Activated naive CD4-positive, alpha-beta T cell treated with anti-CD3 and anti-CD28 coated beads, Interleukin-2, amount 10 ng/mL, durations not matched to agents 7 days and 5 days (primary cell): ENCODE results near the gene SLC6A1.

Source experiments
- CTCF ChIA-PET: fragments of 350-600 bp; sonication (Branson Sonifier 250); formaldehyde crosslinking; loops from one replicate; lab custom pipeline; 2021; ENCODE audit warnings: antibody characterized with exemption; lab: Charles Lee
- DNase-seq: peaks from one replicate; pipeline ENCODE4 v3.0.0-alpha.2; 2020
- H3K27ac Mint-ChIP-seq: one replicate; pipeline ENCODE4 v1.8.0; 2021; ENCODE audit warnings: mild to moderate bottlenecking, moderate library complexity, mixed read lengths
- H3K27me3 Mint-ChIP-seq: one replicate; pipeline ENCODE4 v1.8.0; 2021; ENCODE audit warnings: mild to moderate bottlenecking, mixed read lengths
- H3K36me3 Mint-ChIP-seq: one replicate; pipeline ENCODE4 v1.8.0; 2021; ENCODE audit warnings: mixed read lengths
- H3K4me1 Mint-ChIP-seq: one replicate; pipeline ENCODE4 v1.8.0; 2021; ENCODE audit warnings: mixed read lengths
- H3K4me3 Mint-ChIP-seq: one replicate; pipeline ENCODE4 v1.8.0; 2021; ENCODE audit warnings: mild to moderate bottlenecking, moderate library complexity, mixed read lengths
- H3K9me3 Mint-ChIP-seq: one replicate; pipeline ENCODE4 v1.8.0; 2021; ENCODE audit warnings: mixed read lengths

Gene SLC6A1

DNA sequence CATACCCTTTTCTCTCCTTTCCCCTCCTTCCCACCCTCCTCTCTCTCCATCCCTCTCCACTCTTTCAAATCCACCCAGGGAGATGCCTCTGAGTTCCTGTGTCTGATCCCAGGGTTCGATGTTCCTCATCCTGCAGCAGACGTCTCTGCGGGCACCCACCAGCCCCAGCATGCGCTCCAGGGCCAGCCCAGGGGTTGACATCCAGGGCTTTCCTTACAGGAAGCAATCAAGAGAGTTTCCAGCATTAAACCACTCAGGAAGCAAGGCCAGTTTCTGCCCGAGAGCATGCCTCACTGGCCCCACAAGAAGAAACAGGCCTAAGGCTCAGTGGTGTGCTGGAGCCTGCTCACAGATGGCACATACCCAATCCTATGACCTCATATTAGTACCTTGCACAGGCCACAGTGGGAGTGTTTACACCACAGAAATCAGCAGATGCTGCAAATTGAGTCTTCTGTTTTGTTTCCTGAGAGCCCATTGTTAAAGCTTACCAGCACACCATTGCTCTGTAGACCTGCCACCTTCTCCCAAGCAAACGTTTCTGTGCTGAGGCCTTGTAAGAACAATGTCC is 13.2 kb downstream of the SLC6A1 start:
- Mint-ChIP-seq H3K27ac (no peak overlapping the region), H3K4me3 (no peak overlapping the region), H3K4me1 (no peaks in the 10 kb centered on the region), H3K9me3 (no peaks in the 10 kb centered on the region), H3K27me3 (peaks cover 26% of the 10 kb centered on the region), H3K36me3 (no peaks in the 10 kb centered on the region)
- CTCF ChIA-PET: interaction anchor here (1.2 kb wide), 1 partner anchor 23 kb away, joined by 3 read pairs; no protein-coding TSS in a partner anchor
- DNase-seq: no peak

DNA sequence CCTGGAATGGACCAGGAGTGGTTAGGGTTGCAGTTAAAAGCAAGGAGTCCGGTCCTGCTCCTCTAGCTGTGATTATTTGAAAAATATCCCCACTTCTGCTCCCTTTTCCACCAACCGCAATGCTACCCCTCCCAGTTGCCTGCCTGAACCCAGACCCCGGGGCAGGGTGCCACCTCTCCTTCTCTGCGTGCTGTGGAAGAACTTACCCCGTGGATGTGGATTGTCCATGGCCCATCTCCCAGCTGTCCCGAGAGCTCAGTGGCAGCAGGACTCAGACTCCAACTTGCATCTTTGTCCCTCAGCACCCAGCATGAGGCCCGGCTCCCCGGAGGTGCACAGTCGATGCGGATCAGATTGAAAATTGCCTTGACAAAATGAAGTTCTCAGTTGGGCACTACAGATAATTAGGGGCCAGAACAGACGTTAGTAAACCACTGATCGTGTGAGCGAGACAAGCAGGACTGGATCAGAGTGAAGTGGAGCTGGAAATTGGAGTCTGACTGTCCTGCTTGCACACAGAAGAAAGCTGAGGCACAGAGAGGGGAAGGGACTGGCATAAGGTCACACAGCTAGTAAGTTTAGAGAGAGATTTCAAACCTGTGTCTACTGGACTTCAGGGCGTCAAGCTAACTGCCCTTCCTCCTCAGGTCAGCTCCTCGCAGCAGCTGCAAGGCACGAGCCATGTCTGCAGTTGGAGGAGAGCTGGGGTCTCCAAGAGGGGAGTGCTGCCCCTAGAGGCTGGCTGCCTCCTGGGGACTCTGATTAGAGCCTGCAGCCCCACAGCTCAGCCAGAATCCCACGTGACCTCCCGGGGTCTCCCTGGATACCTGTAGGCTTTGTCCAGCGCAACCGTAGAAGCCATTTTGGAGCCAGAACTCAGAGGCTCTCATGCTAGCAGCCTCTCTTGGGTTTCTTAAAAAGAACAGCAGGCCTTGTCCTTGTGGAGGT is 14.7 kb downstream of the SLC6A1 start:
- CTCF ChIA-PET: interaction anchor here (1.2 kb wide), 1 partner anchor 24 kb away, joined by 3 read pairs; no protein-coding TSS in a partner anchor
- no peak overlapping the region for H3K4me3 Mint-ChIP-seq
- H3K27ac Mint-ChIP-seq: no peak overlapping the region
- no peaks in the 10 kb centered on the region for H3K36me3 Mint-ChIP-seq
- H3K27me3 Mint-ChIP-seq: peaks cover 21% of the 10 kb centered on the region
- DNase-seq: no peak
- H3K9me3 Mint-ChIP-seq: no peaks in the 10 kb centered on the region
- no peaks in the 10 kb centered on the region for H3K4me1 Mint-ChIP-seq

GRCh38 chr3:11009898-11010297 is 17.4 kb downstream of the SLC6A1 start:
- DNase-seq: no peak
- no peak overlapping the region for H3K27ac Mint-ChIP-seq
- H3K9me3 Mint-ChIP-seq: no peaks in the 10 kb centered on the region
- peaks cover 18% of the 10 kb centered on the region for H3K27me3 Mint-ChIP-seq
- H3K36me3 Mint-ChIP-seq: no peaks in the 10 kb centered on the region
- no peaks in the 10 kb centered on the region for H3K4me1 Mint-ChIP-seq
- CTCF ChIA-PET: no interaction called here
- H3K4me3 Mint-ChIP-seq: no peak overlapping the region

GRCh38 chr3:11010426-11011165 is 18.0 kb downstream of the SLC6A1 start:
- no peaks in the 10 kb centered on the region for H3K9me3 Mint-ChIP-seq
- peaks cover 11% of the 10 kb centered on the region for H3K27me3 Mint-ChIP-seq
- CTCF ChIA-PET: no interaction called here

GRCh38 chr3:11014253-11014652 is 21.7 kb downstream of the SLC6A1 start:
- Mint-ChIP-seq H3K4me3 (no peak overlapping the region), H3K4me1 (no peaks in the 10 kb centered on the region), H3K9me3 (no peaks in the 10 kb centered on the region), H3K36me3 (no peaks in the 10 kb centered on the region), H3K27me3 (no peaks in the 10 kb centered on the region), H3K27ac (no peak overlapping the region)
- CTCF ChIA-PET: interaction anchor here (0.8 kb wide), 1 partner anchor 10 kb away, joined by 3 read pairs; no protein-coding TSS in a partner anchor
- DNase-seq: no peak

More at GRCh38 chr3:11010426-11011165, 18.0 kb downstream of the SLC6A1 start:
- no peak for DNase-seq
- no peak overlapping the region for H3K4me3 Mint-ChIP-seq
- no peak overlapping the region for H3K27ac Mint-ChIP-seq
- H3K36me3 Mint-ChIP-seq: no peaks in the 10 kb centered on the region
- H3K4me1 Mint-ChIP-seq: no peaks in the 10 kb centered on the region

GRCh38 chr3:11014752-11015151 is 22.2 kb downstream of the SLC6A1 start:
- Mint-ChIP-seq H3K27ac (no peak overlapping the region), H3K4me3 (no peak overlapping the region), H3K27me3 (no peaks in the 10 kb centered on the region), H3K4me1 (no peaks in the 10 kb centered on the region), H3K36me3 (no peaks in the 10 kb centered on the region), H3K9me3 (no peaks in the 10 kb centered on the region)
- CTCF ChIA-PET: interaction anchor here (0.8 kb wide), 1 partner anchor 11 kb away, joined by 3 read pairs; no protein-coding TSS in a partner anchor
- no peak for DNase-seq

GRCh38 chr3:11015369-11015768 is 22.8 kb downstream of the SLC6A1 start:
- CTCF ChIA-PET: no interaction called here
- no peaks in the 10 kb centered on the region for H3K4me1 Mint-ChIP-seq
- no peak overlapping the region for H3K27ac Mint-ChIP-seq
- DNase-seq: no peak
- H3K27me3 Mint-ChIP-seq: no peaks in the 10 kb centered on the region
- no peak overlapping the region for H3K4me3 Mint-ChIP-seq
- no peaks in the 10 kb centered on the region for H3K36me3 Mint-ChIP-seq
- no peaks in the 10 kb centered on the region for H3K9me3 Mint-ChIP-seq

- Mint-ChIP-seq H3K27ac (no peak overlapping the region), H3K27me3 (peaks cover 3% of the 10 kb centered on the region), H3K36me3 (no peaks in the 10 kb centered on the region), H3K4me3 (no peak overlapping the region), H3K9me3 (no peaks in the 10 kb centered on the region), H3K4me1 (no peaks in the 10 kb centered on the region)
- no peak for DNase-seq
- CTCF ChIA-PET: no interaction called here
Measured at GRCh38 chr3:11016727-11017126, 24.2 kb downstream of the SLC6A1 start.

DNA sequence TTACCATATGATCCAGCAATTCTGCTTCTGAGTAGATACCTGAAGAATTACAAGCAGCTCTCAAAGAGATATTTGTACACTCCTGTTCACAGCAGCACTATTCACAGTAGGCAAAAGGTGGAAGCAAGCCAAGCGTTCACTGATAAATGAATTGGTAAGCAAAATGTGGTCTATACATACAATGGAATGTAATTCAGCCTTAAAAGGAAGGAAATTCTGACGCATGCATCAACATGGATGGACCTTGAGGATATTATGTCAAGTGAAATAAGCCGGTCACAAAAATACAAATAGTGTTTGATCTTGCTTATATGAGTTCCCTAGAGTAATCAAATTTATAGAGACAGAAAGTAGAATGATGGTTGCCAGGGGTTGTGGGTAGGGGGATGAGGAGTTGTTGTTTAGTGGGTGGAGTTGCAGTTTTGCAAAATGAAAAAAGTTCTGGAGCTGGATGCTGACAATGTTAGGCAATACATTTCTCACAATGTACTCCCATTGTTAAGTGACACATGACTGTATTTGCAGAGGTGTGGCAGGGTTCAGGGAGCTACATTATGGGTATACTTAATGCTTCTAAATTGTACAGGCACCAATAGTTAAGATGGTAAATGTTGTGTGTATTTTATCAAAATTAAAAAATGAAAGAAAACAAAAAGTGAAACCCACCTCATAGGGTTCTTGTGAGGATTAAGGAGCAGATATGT is 26.7 kb downstream of the SLC6A1 start:
- Mint-ChIP-seq H3K27ac (no peak overlapping the region), H3K4me3 (no peak overlapping the region), H3K27me3 (peaks cover 3% of the 10 kb centered on the region), H3K9me3 (no peaks in the 10 kb centered on the region), H3K4me1 (no peaks in the 10 kb centered on the region), H3K36me3 (no peaks in the 10 kb centered on the region)
- no peak for DNase-seq
- CTCF ChIA-PET: no interaction called here

DNA sequence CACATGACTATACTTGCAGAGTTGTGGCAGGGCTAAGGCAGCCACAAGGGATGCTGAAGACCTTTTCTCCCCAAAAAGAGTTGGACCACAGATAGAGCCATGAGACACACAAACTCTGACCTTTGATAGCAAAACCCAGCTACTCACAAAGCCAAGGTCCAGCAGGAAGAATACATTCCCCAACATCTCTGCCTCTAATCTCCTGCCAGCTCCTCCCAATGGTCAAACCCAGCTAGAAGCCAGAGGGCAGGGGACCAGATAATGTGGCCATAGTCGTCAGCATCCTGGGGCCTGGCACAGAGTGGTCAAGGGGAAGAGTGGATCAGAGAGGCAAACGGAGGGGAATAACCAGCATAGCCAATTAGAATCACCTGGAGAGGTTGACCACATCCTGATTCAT is 28.2 kb downstream of the SLC6A1 start:
- no peak overlapping the region for H3K27ac Mint-ChIP-seq
- CTCF ChIA-PET: no interaction called here
- H3K4me1 Mint-ChIP-seq: no peaks in the 10 kb centered on the region
- peaks cover 3% of the 10 kb centered on the region for H3K27me3 Mint-ChIP-seq
- H3K36me3 Mint-ChIP-seq: no peaks in the 10 kb centered on the region
- DNase-seq: no peak
- no peak overlapping the region for H3K4me3 Mint-ChIP-seq
- H3K9me3 Mint-ChIP-seq: no peaks in the 10 kb centered on the region

DNA sequence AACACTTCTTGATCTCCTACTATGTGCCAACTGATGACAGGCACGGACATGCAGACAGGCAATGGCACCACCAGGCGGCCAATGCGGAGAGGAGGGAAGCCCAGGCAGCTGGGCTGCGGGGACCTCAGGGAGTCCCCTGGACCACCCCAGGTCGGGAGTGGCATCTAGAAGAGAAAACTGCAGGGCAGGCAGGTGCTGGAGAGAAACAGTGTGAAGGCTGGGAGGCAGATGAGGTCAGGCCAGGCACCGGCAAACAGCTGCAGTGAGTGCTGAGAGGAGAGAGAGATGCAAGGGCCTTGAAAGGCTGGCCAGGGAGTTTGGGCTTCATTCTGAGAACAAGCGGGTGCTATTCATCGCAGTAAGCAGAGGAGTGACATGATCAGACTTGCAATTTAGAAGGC is 29.1 kb downstream of the SLC6A1 start:
- H3K36me3 Mint-ChIP-seq: no peaks in the 10 kb centered on the region
- no peak overlapping the region for H3K27ac Mint-ChIP-seq

GRCh38 chr3:11022115-11022514 is 29.6 kb downstream of the SLC6A1 start:
- Mint-ChIP-seq H3K36me3 (no peaks in the 10 kb centered on the region), H3K27ac (no peak overlapping the region), H3K27me3 (peaks cover 3% of the 10 kb centered on the region), H3K4me1 (no peaks in the 10 kb centered on the region), H3K9me3 (no peaks in the 10 kb centered on the region), H3K4me3 (no peak overlapping the region)
- CTCF ChIA-PET: no interaction called here
- DNase-seq: no peak

More for the DNA sequence above, 29.1 kb downstream of the SLC6A1 start:
- Mint-ChIP-seq H3K9me3 (no peaks in the 10 kb centered on the region), H3K4me1 (no peaks in the 10 kb centered on the region), H3K27me3 (peaks cover 3% of the 10 kb centered on the region), H3K4me3 (no peak overlapping the region)
- CTCF ChIA-PET: no interaction called here
- DNase-seq: no peak

DNA sequence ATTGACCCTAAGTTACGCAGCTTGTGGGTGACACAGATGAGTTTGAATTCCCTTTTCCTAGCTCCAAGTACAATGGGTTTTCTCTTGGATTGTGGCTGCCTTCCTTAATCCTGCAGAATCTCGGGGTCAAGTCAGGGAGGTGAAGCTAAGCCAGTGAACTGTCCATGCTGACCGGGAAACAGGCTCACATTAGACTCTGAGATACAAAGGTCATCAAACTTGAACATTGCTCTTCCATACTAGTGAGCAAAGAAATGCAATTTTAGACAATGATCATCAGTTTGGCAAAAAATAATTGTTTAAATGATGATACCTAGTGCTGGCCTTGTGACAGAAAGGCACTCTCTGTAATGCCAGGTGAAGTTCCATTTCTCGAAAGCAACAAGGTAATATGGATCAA is 31.6 kb downstream of the SLC6A1 start:
- peaks cover 3% of the 10 kb centered on the region for H3K27me3 Mint-ChIP-seq
- no peak overlapping the region for H3K27ac Mint-ChIP-seq
- H3K9me3 Mint-ChIP-seq: no peaks in the 10 kb centered on the region
- H3K4me3 Mint-ChIP-seq: no peak overlapping the region
- no peaks in the 10 kb centered on the region for H3K4me1 Mint-ChIP-seq
- H3K36me3 Mint-ChIP-seq: no peaks in the 10 kb centered on the region
- no peak for DNase-seq
- CTCF ChIA-PET: no interaction called here

- DNase-seq: no peak
- H3K4me1 Mint-ChIP-seq: no peaks in the 10 kb centered on the region
- H3K36me3 Mint-ChIP-seq: no peaks in the 10 kb centered on the region
- H3K27me3 Mint-ChIP-seq: peaks cover 5% of the 10 kb centered on the region
- no peak overlapping the region for H3K27ac Mint-ChIP-seq
- H3K4me3 Mint-ChIP-seq: no peak overlapping the region
- no peaks in the 10 kb centered on the region for H3K9me3 Mint-ChIP-seq
- CTCF ChIA-PET: interaction anchor here (1.0 kb wide), 1 partner anchor 30 kb away, joined by 3 read pairs; no protein-coding TSS in a partner anchor
Measured at GRCh38 chr3:11029948-11030347, 37.4 kb downstream of the SLC6A1 start.
